Measurements from ENCODE around the gene HOXA10.
A peak's percentile ranks its signal among the peaks of the same experiment; 100 is the strongest.

The HOXA10 gene

DNA sequence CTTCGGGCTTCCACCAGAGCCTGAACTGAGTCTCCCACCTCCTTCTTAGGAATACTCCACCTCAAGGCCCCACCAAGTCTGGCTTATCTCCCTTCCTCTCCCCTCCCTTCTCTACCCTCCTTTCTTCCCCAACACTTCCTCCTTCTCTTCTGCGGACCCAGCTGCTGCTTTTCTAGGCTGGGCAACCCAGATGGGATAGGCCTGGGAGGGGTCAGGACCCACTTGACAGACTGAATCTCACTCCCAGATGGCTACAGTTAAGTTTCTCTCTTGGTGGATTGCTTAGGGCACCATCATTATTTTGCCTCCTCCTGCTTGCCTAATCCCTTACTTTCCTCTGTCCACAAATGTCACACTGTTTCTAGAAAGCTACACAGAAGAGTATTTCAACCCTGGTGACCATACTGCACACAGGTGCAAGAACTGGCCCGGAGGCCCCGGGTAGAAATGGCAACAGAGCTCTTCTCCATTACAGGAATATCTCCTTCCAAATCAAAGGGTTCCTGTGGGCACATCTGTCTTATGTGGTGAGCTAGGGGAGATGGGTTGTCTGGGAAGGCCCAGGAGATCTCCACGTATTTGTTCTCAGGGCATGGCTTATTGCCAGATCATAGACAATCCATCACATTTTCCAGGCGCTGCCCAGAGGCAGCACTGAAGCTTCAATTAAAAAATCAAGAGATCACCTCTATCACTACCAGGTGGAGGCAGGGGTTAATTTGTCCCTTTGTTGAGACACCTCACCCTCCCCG lies 16.1 kb upstream of the HOXA10 start:
- no peak for ATAC-seq

DNA sequence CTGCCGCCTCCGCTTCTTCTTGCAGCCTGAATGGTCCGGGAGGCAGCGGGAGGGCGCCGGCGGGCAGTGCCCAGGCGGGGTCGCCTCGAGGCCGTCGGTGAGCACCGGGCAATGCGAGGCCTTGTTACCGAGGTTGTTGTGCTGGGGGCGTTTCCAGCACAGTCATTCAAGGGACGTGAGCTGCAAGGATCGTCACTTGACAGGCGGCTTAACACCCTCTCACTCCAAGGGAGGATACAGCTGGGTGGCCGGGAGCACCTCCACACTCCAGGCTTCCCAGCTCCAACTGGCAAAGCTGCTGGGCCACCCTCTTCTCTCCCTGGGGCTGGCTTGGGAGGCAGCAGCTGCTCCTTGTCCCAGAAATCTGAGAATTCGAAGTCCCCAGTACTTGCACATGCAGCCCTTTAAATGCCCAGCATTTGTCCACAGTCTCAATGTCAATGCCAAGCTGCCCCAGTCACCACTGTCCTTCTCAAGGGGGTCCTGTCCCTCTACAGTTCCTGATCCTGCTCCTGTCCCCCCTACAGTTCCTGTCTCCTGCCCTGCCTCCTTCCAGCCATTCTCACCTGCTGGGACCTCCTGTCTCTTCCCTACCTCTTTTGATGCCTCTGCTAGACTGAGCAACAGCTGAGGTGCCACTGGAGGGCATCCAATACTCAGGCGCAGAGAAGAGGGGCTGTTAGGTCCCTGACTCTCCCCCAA lies 15.3 kb upstream of the HOXA10 start:
- ATAC-seq = no peak

DNA sequence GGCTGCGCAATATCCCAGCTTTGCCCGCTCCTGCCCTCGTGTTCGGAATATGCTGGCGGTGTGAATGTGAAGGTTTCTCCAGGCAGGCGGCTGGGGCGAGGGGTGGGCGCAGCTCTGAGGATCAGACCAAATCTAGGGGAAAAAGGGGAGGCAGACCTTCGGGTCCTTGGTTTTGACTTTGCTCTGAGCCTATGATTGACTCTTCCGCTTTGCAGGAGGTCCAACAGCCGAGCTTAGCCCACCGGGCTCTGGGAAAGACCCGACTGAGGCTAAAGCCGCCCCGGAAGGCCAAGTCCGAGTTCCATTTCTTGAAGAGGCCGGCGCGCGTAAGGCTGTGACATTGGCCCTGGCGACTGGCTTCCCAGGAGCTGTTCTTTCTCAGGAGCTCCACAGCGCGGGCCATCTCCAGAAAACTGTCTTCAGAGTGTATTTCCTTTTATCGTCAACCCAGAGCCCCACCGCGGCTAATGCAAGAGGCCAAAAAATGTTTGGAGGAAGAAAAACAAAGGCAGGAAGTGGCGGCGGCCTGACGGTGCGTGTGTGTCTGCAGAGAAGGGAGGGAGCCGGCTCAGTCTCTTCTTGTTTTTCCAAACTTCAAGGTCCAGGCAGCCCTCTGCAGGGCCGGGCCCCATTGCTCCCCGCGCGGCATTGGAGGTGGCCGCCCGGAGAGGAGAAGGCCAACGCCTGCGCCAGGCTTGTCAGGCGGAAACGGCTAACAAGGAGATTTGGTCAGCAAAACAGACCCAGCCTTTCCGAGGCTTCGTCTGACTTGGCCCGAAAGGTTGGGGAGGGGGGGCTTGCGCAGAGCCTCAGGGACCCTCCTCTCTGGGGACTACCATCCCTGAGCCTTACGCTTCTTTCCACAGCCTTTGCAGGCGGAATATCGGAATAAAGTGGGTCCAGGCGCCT lies 14.5 kb upstream of the HOXA10 start:
- ATAC-seq = no peak

DNA sequence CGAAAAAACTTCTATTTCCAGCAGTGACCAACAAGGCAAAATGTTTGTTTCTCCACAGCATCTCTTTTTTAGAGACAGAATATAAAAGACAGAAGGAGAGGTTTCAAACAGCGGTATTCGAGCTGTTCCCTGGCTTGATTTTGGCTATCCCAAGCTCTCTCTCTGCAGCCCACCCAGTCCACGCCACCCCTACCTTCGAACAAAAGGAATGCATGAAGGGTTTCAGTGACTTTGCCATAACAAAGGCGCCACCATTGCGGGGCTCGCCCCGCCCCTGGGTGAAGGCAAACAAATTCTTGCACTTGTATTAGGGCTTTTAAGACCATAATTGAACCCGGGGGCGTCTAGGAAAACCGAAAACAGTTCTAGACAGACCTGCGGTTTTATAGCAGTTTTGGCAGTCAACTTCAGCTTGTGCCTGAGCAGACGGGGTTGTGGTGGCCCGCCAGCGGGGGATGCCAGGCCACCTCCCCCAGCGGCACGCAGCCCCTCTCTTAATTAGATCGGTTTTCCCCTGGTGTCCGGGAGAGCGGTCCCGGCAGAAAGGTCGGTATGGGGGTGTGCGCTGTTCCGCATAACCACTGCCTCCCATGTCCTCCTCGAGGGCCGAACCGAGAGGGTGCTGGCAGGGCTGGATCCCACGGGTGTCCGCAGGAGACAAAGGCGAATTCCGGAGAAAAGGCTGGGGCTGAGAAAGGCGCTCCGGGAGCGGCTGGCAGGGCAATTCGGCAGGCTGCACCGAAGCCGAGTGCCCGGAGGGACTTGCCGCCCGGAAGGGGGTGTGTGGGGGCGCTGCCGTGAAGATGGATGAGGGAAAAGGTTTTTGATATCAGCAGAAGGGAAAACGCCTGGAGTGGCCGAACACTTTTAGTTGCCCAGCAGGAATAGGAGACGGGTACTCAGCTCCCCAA lies 13.6 kb upstream of the HOXA10 start:
- no peak for ATAC-seq

DNA sequence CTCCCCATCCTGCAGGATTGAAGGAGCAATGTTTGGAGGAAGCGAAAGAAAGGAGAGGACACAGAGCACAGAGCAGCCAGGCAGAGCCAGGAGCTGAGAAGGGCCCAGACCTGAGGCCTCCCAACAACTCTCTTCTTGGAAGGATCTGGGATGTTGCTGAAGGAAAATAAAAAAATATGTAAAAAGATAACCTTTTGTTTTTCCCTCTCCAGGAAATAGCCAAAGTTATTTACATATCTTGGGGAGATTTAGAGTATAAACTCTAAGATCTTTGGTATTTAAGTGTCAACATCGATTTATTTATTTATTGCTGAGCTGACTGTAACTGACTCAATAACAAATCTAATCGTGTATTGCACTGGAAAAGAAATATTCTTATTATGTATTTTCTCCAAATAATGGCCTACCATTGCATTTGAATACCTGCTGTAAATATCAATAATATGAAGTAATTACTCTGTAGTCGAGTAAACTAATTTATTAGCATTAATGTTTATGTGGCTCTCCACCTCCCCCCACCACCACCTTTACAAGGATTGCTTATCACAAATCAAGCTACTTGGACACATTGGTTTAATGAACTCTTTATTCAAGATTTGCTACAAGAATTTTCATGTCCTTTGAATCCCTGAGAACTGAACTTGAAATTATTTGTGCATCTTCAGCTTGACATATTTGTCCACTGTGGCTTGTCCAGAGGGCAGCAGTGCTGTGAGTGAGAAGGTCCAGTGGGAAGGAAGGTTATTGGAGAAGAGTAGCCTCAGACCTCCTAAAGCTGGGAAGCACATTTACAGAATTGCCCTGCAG lies 12.8 kb upstream of the HOXA10 start:
- ATAC-seq = no peak

DNA sequence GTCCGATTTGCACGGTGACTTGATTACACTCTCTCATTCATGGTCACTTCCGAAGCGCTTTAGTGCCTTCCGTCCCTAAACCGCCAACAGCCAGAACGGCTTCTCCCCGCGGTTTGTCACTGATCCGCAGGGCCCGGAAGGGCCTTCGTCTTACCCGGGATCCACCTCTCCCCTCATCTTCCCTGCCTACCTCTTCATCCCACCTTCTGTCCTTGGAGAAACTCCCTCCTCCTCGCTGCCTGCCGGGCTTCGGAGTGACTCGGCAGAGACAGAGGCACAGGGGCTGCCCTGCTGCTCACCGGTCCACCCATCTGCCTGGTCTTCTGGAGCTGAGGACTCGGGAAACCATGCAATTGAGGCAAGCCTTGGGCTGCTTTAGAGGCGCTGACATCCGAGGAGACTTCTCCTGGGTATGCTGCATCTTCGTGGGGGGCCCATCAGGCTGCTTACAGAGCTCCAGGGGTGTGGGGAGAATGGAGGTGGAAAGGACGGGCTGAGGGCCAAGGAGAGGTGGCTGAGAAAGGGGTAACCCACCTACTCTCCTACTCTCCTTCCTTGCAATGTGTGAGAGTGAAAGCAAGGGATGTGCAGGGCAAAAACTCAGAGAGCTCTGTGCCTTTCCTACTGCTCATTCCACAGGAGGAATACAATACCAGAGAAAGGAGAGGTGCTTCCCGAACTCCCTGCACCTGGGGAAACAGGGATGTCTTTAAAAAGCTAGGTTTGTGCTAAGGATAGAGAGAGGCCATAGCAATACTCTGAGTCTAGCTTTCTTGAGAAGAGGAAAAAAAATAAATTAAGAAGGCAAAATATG lies 11.9 kb upstream of the HOXA10 start:
- no peak for ATAC-seq

DNA sequence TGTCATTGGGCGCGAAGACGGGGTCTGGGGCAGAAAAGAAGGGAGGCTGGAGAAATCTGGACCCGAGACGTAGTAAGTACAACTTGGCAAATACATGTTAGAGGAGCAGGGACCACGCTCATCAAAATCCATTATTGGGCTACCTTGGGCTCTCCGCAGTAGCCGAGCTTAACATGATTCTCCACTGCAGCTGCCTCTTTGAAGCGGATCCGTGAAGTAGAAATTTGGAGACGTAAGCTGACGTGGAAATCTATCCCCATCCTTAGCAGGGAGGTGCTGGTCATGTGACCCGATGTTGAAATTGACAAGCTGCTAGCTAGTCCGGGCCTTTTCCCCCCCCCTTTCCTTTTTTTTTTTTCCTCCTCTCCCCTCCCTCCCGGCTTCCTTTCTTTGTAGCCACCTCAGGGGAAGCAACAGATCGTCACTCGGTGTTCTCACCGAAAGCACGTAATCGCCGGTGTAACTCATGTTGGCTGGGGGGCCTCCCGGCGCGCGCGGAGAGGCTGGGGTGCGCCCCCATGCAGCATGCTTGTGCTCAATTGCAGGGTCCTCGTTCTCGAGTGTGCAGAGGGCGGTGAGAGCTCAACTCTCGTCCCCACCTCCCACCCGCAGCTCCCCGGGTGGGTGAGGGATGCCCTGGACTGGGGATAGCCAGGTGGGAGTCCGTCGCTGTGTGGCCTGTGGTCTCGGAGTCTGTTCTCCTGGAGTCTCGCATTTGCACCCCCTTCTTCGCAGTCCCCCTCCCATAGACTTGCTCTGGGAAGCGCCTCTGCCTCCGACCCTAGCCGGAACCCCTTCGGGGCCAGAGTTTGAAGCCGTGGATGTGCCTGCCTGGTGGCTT lies 11.1 kb upstream of the HOXA10 start, which contains the start of gene HOXA11:
Gene HOXA11, minus strand, starts transcription at position 220 of the 841 bp plus-strand sequence. Its CDS starts 88 bp downstream, at position 132.
- ATAC-seq = no peak

DNA sequence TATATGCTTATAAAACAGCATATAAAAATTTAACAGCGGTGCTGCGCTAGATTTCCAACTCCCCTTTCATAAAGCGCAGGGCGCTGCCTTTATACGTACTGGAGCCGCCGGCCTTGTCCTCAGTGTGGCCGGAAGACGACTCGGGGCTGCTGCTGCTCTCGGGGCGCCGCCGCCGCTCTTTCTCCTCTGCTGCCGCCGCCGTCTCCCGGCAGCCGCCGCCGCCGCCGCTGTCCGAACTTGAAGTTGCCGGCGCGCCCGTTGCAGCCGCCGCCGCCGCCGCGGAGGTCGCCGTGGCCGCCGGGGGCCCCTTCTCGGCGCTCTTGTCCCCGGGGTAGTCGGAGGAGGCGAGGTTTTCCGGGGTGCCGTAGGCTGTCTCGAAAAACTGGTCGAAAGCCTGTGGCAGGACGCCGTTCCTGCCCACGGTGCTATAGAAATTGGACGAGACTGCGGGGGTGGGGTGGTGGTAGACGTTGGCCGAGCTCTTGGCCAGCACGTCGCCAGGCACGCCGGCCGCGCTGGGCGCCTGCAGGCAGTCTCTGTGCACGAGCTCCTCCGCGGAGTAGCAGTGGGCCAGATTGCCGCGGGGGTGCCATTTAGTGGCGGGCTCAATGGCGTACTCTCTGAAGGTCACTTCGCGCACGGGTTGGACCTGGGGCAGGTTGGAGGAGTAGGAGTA lies 10.4 kb upstream of the HOXA10 start:
- ATAC-seq = peak; percentile 30 to 31

DNA sequence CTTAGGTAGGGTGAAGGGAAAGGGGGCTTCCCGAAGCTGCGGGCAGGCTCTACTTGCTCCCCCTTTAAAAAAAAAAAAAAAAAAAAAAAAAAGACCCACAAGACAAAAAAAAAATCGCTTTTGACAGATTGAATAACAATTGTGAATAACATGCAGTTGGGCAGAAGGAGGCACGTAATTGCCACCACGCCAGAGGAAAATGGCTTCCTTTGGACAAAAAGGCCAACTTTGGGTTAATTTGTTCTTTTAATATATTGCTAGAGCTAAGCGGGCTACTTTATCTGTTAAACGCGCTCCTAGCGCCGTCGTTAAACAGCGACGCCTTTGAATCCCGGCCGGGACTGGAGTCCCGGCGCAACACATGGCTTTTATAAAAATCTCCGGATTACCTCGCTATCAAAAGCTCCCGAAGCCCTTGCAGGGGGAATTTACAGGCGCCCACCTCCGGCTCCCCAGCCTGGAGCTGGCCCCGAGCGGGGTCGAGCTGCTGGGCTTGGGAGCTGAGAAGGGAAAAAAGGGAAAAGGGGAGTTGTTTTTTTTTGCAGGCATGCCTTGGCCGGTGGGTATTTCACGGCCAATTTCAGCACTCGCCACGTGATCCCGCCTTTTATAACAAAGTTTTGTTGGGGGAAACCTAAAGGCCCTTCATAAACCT lies 9.7 kb upstream of the HOXA10 start:
- no peak for ATAC-seq

DNA sequence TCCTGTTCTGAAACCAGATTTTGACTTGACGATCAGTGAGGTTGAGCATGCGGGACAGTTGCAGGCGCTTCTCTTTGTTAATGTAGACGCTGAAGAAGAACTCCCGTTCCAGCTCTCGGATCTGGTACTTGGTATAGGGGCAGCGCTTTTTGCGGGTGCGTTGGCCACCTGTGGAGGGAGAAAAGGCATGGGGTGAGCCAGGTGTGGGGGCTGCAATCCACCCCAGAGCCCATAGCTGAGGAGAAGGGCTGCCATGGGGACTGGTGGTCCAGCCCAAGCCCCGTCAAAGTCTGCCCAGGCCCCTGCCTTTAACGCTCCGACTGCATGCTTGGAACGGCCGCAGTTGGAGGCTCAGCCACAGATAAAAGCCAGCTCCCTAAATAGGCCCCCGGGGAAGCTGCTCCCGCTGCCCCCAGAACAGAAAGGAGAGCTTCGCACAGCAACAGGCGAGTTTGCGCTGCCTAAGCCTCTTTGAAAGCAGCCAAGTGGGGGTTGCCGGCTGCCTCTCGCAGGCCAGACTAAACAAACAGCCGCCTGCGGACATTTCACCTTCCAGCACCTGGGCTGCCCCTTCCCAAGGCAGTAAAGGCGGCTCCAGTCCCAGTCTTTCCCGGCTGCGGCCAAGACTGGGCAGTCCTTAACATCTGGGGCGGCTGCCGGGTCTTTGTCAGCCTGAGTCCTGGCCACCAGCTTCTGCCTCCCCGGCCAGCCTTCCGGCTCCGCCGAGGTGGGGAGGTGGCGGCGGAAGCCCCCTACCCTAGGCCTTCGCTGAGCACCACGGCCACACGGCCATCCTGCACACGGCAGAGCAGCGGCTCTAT lies 9.0 kb upstream of the HOXA10 start:
- ATAC-seq = no peak

DNA sequence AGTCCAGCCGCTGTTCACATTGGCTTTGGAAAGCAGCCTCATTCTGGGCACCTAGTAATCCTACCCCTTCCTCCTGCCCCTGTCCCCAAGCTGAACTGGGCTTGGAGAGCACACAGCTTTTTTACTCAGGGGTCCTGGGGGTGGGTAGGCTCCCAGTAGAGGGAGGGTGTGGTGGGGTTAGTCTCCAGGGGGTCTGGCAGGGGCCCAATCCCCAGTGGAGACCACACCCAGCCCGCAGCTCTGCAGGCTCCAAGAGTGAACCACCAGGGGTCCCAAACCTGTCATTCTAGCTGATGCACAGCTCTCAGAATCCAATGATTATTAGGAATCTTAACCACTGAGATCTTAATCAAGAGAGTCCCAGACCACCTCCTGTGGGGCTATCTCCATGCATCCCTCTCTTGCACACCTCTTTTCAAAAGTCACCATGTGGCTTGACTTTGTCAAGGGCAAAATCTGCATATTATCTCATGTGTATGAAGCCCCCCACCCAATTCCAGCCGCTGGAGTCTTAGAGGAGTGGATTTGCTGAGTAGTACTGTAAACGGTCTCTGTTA lies 8.2 kb upstream of the HOXA10 start:
- ATAC-seq = no peak

DNA sequence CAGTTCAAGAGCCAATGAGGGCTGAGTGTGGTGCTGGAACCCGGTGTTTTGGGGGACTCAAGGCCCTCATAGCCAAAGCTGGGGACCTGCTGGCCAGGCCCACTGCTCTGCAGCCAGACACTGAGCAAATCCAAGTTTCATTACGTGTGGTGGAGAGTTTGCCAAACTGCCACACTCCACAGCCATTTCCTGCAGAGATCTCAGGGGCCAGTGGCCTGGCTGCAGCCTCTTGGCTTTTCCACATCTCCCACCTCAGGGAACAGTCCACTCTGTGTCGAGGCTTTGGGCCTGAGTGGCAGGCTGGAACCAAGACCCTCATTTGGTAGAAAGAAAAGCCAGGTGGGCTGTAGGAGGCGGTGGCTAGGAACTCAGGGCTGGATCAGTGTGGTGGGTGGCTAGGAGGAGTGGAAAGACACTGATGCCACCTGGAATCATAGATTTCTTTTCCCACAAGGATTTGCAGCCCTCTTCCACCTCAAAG lies 7.7 kb upstream of the HOXA10 start:
- no peak for ATAC-seq

DNA sequence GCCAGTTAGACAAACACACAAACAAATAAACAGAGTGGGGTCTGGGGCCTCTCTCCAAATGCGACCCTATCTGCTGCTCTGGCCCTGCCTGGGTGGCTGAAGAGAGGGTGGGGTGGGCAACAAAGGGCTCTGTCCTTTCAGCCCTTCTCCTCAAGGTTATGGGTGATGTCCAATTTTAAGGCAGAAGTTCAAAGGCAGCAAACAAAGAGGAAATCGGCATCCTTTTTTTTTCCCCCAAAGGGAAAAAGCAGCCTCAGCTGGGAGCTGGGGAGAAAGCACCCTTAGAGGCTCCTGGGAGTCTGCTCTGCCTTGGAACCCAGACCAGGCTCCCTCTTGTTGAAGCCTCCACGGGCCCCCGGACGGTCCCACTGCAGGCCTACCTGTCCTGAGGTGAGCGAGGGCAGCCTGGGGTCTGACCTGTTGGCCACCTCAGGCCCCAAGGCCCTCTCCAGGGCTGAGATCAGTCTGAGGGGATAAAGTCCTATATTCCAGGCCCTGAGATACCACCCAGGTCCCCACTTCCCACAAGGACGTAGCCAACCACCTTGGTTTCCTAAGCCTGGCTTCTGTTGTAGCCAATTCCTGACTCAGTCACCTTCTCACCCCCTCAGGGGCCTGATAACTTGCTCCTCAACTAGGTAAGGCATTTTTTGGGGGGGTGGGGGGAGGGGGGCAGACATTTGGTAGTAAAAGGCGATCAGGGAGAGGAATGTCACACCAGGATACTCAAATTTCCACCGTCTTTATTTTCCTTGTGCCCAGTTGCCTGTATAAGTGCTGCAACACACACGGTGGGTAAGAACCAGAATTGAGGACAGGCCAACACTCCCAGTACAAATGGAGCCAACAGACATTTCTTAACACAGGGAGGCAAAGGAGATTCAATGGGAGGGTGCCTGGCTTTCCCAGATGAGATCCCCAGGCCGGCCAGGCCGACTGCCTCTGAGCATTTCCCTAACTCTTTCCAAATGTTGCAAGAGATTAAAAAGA lies 6.6 kb upstream of the HOXA10 start:
- no peak for ATAC-seq

DNA sequence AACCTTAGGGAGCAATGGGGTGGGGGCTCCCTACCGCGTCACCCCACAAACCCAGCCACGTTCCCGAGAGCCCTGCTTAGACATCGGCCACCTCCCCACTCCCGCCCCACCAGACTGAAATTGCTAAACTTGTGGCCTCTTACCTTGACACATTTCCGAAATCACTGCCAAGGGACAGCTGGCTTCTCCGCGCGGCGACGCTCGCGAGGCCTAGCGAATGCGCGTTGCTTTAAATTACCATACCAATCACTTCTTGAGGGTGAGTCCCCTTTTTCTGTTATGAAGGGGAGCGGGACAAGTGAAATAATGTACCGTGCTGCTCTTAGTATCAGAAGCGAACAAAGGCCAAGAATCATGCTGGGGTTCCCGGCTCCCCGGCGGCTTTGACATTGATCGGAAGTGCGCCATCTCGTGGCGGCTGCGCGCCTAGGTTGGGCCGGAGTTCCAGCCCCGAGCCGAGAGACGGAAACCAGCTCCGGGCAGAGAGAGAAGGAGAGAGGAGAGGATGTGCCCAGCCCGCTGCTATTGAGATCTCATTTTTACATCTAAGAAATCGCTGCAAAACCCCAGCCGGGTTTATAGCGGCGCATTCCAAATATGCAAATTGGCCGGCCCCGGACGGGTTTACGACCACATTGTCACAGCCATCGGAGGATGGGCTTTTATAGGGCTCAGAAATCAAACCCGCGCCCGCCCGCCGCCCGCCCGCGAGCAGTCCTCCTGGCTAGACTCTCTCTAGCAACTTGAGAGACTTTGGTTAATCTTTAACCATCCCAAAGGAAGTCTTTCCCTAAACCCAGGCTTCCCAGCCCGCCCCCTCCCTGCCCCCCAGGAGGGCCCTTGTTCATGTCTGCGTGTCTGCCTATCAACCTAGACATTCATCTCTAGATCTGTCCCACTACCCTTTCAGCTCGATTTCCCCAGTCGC lies 5.6 kb upstream of the HOXA10 start:
- ATAC-seq = peak; percentile 55 to 60

Data from activated CD4-positive, CD25-positive, alpha-beta regulatory T cell treated with anti-CD3 and anti-CD28 coated beads, Interleukin-2, amount 50 U/mL, for 24 hours (primary cell).